Measurements from ENCODE around the gene SLC46A2.

- TF ChIP-seq MAX (IDR thresholded peaks at IDR 0.05), result no peak
- no peak for TF ChIP-seq CTCF (IDR thresholded peaks at IDR 0.05 in 2 of 3, conservative IDR thresholded peaks at IDR 0.05 in 1 of 3; ENCODE audit: borderline replicate concordance in 1 of 3, insufficient read depth in 1 of 3, low read depth in 2 of 3, low read length in 2 of 3)
- no peak for TF ChIP-seq ZNF274 (IDR thresholded peaks at IDR 0.05; ENCODE audit: low read depth, low read length)
- TF ChIP-seq CEBPB (IDR thresholded peaks at IDR 0.05; ENCODE audit: low read depth), result no peak
- TF ChIP-seq POLR2A (IDR thresholded peaks at IDR 0.05; ENCODE audit: borderline replicate concordance, extremely low read depth, insufficient read depth, insufficient read length), result no peak
- no peak for TF ChIP-seq EZH2 (IDR thresholded peaks at IDR 0.05)
- no peak for TF ChIP-seq YY1 (IDR thresholded peaks at IDR 0.05; ENCODE audit: extremely low read depth, insufficient replicate concordance, low read depth, low read length)
- TF ChIP-seq JUND (IDR thresholded peaks at IDR 0.05), result no peak
- no peak for TF ChIP-seq ZFX (IDR thresholded peaks at IDR 0.05)
- no peak for TF ChIP-seq SP1 (IDR thresholded peaks at IDR 0.05; ENCODE audit: low read depth)
- TF ChIP-seq EZH2phosphoT487 (IDR thresholded peaks at IDR 0.05; ENCODE audit: borderline replicate concordance), result no peak
- TF ChIP-seq POLR2AphosphoS5 (IDR thresholded peaks at IDR 0.05; ENCODE audit: low read depth, low read length), result no peak
- TF ChIP-seq, protein P1, sequence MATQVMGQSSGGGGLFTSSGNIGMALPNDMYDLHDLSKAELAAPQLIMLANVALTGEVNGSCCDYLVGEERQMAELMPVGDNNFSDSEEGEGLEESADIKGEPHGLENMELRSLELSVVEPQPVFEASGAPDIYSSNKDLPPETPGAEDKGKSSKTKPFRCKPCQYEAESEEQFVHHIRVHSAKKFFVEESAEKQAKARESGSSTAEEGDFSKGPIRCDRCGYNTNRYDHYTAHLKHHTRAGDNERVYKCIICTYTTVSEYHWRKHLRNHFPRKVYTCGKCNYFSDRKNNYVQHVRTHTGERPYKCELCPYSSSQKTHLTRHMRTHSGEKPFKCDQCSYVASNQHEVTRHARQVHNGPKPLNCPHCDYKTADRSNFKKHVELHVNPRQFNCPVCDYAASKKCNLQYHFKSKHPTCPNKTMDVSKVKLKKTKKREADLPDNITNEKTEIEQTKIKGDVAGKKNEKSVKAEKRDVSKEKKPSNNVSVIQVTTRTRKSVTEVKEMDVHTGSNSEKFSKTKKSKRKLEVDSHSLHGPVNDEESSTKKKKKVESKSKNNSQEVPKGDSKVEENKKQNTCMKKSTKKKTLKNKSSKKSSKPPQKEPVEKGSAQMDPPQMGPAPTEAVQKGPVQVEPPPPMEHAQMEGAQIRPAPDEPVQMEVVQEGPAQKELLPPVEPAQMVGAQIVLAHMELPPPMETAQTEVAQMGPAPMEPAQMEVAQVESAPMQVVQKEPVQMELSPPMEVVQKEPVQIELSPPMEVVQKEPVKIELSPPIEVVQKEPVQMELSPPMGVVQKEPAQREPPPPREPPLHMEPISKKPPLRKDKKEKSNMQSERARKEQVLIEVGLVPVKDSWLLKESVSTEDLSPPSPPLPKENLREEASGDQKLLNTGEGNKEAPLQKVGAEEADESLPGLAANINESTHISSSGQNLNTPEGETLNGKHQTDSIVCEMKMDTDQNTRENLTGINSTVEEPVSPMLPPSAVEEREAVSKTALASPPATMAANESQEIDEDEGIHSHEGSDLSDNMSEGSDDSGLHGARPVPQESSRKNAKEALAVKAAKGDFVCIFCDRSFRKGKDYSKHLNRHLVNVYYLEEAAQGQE (IDR thresholded peaks at IDR 0.05; ENCODE audit: low read depth), result no peak
- no peak for TF ChIP-seq RAD21 (IDR thresholded peaks at IDR 0.05; ENCODE audit: low read depth)
These were observed 36.0 kb downstream of the SLC46A2 start for GRCh38 chr9:112854657-112855056.

Measured in HCT116 (cell line).